ENCODE results near the gene LILRB2. TPM values are rescaled to one million over a fixed set of nuclear protein-coding genes. Genes with fewer than 3 reads are reported as not detected.
"Not testable (repeated sequence)": the region's sequence is repeated elsewhere in the genome, so short reads cannot be mapped to it uniquely, and the experiment has no call there.

The LILRB2 gene
- total RNA-seq, 1 donor from 2014 or later, result not detected

GRCh38 chr19:54282686-54283470 lies 2.0 kb upstream of the LILRB2 start:
- DNase-seq (ENCODE audit: low read depth), result no peak
- no peaks in the 10 kb centered on the region for H3K27me3 ChIP-seq (ENCODE audit: control insufficient read depth, insufficient read depth, low read length)
- H3K36me3 ChIP-seq (ENCODE audit: control insufficient read depth, insufficient read depth, low read length), result no peaks in the 10 kb centered on the region
- no peak overlapping the region for H3K4me3 ChIP-seq (ENCODE audit: low read depth, low read length)
- TF ChIP-seq CTCF (IDR thresholded peaks at IDR 0.05; ENCODE audit: insufficient read depth, low read length, poor library complexity, severe bottlenecking), result no peak

GRCh38 chr19:54281729-54282075 lies 792 bp upstream of the LILRB2 start:
- not testable (repeated sequence) for H3K4me3 ChIP-seq (ENCODE audit: low read depth, low read length); DNase-seq (ENCODE audit: low read depth); H3K36me3 ChIP-seq (ENCODE audit: control insufficient read depth, insufficient read depth, low read length); H3K27me3 ChIP-seq (ENCODE audit: control insufficient read depth, insufficient read depth, low read length)

- not testable (repeated sequence) for DNase-seq (ENCODE audit: low read depth); H3K27me3 ChIP-seq (ENCODE audit: control insufficient read depth, insufficient read depth, low read length); H3K36me3 ChIP-seq (ENCODE audit: control insufficient read depth, insufficient read depth, low read length); H3K4me3 ChIP-seq (ENCODE audit: low read depth, low read length)
Measured at GRCh38 chr19:54280441-54280840, 469 bp downstream of the LILRB2 start.

GRCh38 chr19:54280025-54280424 lies 885 bp downstream of the LILRB2 start:
- not testable (repeated sequence) for H3K36me3 ChIP-seq (ENCODE audit: control insufficient read depth, insufficient read depth, low read length); H3K4me3 ChIP-seq (ENCODE audit: low read depth, low read length); H3K27me3 ChIP-seq (ENCODE audit: control insufficient read depth, insufficient read depth, low read length); DNase-seq (ENCODE audit: low read depth)

- Histone ChIP-seq H3K27me3 (ENCODE audit: control insufficient read depth, insufficient read depth, low read length) (peaks cover 2% of the 10 kb centered on the region), H3K36me3 (ENCODE audit: control insufficient read depth, insufficient read depth, low read length) (no peaks in the 10 kb centered on the region), H3K4me3 (ENCODE audit: low read depth, low read length) (no peak overlapping the region)
- DNase-seq (ENCODE audit: low read depth), result no peak
- no peak for TF ChIP-seq CTCF (IDR thresholded peaks at IDR 0.05; ENCODE audit: insufficient read depth, low read length, poor library complexity, severe bottlenecking)
Measured at GRCh38 chr19:54279406-54279962, 1.4 kb downstream of the LILRB2 start.

- H3K36me3 ChIP-seq (ENCODE audit: control insufficient read depth, insufficient read depth, low read length); H3K4me3 ChIP-seq (ENCODE audit: low read depth, low read length); H3K27me3 ChIP-seq (ENCODE audit: control insufficient read depth, insufficient read depth, low read length); DNase-seq (ENCODE audit: low read depth): not testable (repeated sequence)
Measured at GRCh38 chr19:54278571-54279195, 2.2 kb downstream of the LILRB2 start.

GRCh38 chr19:54278056-54278455 lies 2.9 kb downstream of the LILRB2 start:
- not testable (repeated sequence) for DNase-seq (ENCODE audit: low read depth); H3K36me3 ChIP-seq (ENCODE audit: control insufficient read depth, insufficient read depth, low read length); H3K27me3 ChIP-seq (ENCODE audit: control insufficient read depth, insufficient read depth, low read length); H3K4me3 ChIP-seq (ENCODE audit: low read depth, low read length)

- not testable (repeated sequence) for H3K36me3 ChIP-seq (ENCODE audit: control insufficient read depth, insufficient read depth, low read length); H3K27me3 ChIP-seq (ENCODE audit: control insufficient read depth, insufficient read depth, low read length); H3K4me3 ChIP-seq (ENCODE audit: low read depth, low read length); DNase-seq (ENCODE audit: low read depth)
Measured at GRCh38 chr19:54277111-54277615, 3.7 kb downstream of the LILRB2 start.

- Histone ChIP-seq H3K36me3 (ENCODE audit: control insufficient read depth, insufficient read depth, low read length) (no peaks in the 10 kb centered on the region), H3K27me3 (ENCODE audit: control insufficient read depth, insufficient read depth, low read length) (peaks cover 2% of the 10 kb centered on the region)
- TF ChIP-seq CTCF (IDR thresholded peaks at IDR 0.05; ENCODE audit: insufficient read depth, low read length, poor library complexity, severe bottlenecking), result no peak
Measured at GRCh38 chr19:54275951-54276350, 5.0 kb downstream of the LILRB2 start.

GRCh38 chr19:54274516-54274915 lies 6.4 kb downstream of the LILRB2 start:
- not testable (repeated sequence) for DNase-seq (ENCODE audit: low read depth); H3K36me3 ChIP-seq (ENCODE audit: control insufficient read depth, insufficient read depth, low read length); H3K27me3 ChIP-seq (ENCODE audit: control insufficient read depth, insufficient read depth, low read length); H3K4me3 ChIP-seq (ENCODE audit: low read depth, low read length)

More at GRCh38 chr19:54275951-54276350, 5.0 kb downstream of the LILRB2 start:
- no peak for DNase-seq (ENCODE audit: low read depth)
- H3K4me3 ChIP-seq (ENCODE audit: low read depth, low read length), result no peak overlapping the region
